ENCODE data around the gene SLC22A16.

DNA sequence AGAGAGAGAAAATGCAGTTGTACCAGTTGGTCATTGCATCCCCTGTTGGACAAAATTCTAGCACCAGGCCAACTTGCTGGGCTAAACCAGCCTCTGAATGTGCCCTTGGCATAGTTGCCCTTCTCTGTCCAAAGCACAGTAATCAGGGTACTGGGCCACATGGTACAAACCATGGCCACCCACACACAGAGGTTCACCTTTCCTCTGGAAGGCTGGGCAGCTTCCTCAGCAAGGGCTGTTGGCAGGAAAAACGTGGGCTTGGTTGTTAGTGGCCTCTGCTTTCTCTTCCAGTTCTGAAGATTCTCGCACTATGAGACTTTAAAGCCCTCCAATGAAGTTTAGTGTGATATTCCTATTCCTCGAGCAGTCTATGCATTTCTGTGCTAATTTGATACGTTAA is 61.7 kb downstream of the SLC22A16 start:
- TF ChIP-seq POLR2A (IDR thresholded peaks at IDR 0.05) (no peak), CTCF (IDR thresholded peaks at IDR 0.05) (no peak)
